CD4-positive, alpha-beta T cell treated with Interleukin-21 for 1 hour (primary cell): ENCODE results near the gene IQCK.
"Not testable (repeated sequence)": the region's sequence is repeated elsewhere in the genome, so short reads cannot be mapped to it uniquely, and the experiment has no call there.

ENCODE experiments used
- DNase-seq: peaks from one replicate; pipeline ENCODE4 v3.0.0-alpha.2; 2020

The IQCK gene

GRCh38 chr16:19700319-19700781 lies 17.7 kb upstream of the IQCK start:
- DNase-seq, result no peak

DNA sequence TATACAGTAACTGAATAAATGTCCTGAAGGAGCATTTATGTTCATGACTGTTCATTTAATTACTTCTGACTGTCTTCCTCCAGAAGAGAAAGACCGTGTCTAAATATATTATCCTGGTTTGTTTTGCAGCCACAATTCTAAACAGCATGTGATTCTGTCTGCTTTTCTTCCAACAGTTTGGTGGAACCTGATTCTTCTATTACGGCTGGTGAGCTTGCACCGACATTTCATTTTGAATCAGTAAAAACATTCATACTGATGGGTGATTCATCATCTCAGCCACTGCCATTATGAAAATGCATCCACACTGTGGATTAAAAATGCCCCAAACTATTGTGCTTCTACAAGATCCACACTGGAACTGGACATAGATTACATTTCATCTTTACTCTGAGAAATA lies 17.0 kb upstream of the IQCK start:
- no peak for DNase-seq

DNA sequence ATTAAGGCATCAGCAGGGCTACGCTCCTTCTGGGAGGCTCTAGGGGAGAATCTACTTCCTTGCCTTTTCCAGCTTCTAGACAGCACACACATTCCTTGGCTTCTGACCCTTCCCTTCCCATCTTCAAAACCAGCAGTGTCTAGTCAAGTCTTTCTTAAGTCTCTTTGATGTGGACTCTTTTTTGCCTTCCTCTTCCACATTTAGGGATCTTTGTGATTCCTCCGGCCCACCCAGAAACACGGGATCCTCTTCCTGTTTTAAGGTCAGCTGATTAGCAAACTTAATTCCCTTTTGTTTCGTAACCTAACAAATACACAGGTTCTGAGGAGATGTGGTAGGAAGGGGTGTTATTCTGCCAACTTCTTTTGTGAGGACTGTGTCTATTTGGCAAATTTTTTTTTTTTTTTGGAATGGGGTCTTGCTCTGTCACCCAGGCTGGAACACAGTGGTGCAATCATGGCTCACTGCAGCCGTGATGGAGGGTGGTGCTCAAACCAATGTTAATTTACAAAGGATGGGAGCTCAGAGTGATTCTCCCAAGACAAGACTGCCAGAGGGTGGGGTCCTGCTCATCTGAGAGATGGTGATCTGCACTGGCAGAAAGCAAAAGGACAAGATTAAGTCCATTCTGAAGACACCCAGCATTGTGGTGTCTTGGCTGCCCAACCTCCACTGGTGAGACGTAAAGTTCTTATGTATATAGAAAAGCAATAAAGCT lies 14.7 kb upstream of the IQCK start:
- DNase-seq, result no peak

- no peak for DNase-seq
These were observed 13.5 kb upstream of the IQCK start for GRCh38 chr16:19704321-19705145.

DNA sequence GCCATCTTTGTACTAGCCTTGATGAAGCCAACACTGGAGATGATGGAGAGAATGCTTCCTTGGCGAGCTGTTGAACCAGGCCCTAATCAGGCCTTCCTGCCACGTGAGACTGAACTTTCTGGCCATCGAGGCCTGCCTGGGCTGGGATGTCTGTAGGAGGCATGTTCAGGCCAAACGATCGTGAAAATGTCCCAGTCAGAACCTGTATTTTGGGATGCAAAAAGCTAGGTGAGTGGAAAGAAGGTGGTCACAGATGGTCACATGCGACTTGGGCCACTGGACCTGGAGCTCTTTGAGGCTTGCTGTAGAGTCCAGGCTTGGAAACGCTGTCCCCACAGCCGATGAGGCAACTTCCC lies 12.9 kb upstream of the IQCK start:
- no peak for DNase-seq

DNA sequence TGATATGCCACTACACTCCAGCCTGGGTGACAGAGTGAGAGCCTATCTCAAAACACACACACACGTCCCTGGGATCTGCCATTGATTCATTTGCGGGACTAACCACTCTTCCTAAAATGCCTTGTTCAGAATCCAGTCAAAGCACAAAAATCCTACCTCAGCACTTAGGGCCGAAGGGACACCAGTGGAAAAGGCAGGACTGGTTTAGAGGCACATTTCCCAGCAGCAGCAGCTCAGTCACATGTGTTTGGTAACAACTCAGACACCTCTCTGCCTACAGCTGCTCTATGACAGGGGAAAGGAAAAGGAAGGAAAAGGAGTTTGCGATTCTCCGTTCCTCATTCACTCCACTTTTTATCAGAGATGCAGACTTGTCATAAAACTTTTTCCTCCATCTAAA lies 12.2 kb upstream of the IQCK start:
- no peak for DNase-seq

- no peak for DNase-seq
These were observed 11.2 kb upstream of the IQCK start for GRCh38 chr16:19706846-19707245.

DNA sequence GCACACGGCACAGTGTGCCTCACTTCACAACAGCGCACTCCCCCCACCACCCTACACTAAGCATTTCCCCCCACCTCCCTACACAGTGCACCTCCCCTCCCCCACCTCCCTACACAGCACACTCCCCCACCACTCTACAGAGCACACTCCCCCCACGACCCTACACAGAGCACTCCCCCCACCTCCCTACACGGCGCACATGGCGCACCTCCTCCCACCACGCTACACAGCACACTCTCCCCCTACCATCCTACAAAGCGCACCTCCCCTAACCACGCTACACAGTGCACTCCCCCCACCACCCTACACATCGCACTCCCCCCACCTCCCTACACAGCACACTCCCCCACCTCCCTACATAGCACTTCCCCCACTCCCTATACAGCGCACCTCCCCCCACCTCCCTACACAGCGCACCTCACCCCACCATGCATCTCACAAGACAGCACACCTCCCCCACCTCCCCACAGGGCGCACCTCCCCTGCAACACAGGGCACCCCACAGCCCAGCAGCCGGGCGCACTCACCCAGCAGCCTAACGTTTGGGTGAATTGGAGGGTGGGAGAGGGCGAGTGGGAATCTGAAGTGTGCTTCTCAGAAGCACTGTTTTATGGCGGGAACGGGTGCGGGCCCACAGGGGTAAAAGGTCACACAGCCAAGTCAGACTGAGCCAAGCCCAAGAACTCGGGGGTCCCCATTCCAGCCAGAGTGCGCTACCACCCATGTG lies 10.3 kb upstream of the IQCK start:
- DNase-seq, result no peak

GRCh38 chr16:19708296-19709205 lies 9.5 kb upstream of the IQCK start:
- DNase-seq, result no peak

GRCh38 chr16:19709381-19710136 lies 8.5 kb upstream of the IQCK start:
- DNase-seq, result no peak

DNA sequence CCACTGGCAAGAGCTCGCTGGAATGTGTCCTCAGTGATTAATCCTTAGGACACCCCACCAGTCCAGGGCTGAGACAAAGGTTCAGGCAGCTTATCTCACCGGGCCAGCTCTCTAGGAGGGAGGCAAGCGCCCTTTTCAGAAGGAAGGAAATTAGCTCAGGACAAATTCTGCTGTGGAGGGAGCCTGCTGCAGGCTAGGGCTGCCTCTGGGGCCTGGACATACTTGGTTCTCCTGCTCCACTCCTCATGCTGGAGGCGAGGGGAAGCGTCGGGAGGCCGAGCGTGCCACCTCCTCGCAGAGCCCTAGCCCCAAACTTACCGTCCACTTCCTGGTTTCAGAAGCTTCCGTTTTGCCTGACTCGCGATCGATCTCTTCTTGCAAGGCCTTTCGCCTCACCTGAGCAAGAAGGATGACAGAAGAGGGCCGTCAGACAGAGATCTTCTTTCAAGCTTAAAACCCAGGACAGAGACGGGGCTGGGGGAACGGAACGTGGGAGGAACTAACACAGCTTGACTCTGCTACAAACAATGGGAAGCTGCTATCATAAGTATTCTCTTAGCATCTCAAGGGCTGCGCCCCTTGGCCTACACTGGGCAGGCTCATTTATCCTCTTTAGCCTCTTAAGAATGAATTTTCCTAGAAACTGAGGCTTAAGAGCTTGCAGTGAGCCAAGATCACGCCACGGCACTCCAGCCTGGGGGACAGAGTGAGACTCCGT lies 7.7 kb upstream of the IQCK start:
- DNase-seq, result no peak

GRCh38 chr16:19710991-19711545 lies 7.0 kb upstream of the IQCK start:
- no peak for DNase-seq

DNA sequence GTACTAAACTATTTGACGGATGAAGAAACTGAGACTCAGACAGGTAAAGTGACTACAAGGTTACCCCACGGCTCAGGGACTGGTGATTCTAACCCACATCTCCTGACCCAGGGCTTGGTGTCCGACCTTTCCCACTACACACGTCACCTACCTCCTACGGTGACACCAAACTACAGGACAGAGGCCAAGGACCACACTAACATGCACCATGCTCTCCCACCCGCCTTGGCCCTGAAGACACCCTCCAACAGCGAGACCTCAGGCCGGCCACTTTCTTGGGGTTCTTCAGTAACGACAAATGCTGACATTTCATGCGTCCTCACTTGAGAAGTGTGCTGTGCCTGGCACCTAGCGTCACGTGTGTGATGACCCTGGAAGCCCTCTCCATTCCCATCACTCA lies 6.4 kb upstream of the IQCK start:
- DNase-seq, result no peak

DNA sequence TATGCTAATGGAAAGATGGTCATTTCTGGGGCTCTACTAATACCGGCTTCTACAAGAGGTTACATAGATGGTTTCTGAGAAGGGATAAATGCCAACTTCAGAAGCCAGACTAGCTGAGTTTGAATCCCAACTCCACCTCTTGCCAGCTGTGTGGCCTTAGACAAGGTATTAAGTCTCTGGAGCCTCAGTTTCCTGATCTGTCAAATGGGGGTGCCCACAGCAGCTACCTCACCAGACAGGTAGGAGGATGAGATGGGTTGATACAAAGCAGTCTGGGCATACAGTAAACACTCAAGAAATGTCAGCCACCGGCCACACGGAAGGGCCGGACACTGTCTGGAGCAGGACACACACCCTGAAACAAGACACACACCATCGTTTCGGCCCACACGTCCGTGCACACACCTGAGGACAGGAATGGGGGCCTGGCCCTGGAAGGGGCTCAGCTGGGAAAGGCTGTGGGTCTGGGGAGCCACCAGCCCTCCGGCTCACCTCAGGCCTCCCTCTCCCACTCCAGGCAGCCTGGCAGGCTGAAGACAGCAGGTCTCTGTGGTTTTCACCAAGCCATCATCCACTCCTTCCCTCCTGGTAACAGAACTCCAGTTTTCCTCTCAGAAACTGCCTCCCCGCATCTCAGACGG lies 5.5 kb upstream of the IQCK start:
- no peak for DNase-seq

DNA sequence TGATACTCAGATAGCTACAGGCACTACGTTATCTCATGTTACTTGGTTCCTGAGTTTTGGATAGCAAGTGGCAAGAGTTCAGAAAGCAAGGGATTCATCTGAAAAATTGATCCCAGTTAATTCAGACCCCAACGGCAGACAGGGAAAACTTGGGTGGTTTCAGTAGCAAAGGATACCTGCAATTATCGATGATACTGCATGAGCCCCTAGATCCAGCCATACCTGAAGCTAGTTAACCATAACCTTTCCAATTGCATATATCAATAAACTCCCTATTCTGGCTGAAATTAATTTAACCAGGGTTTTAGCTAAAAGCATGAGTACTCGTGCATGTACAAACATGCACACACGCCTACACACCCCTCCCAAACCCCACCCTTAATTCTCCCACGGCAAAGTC lies 4.4 kb upstream of the IQCK start:
- DNase-seq, result no peak

- no peak for DNase-seq
These were observed 2.5 kb upstream of the IQCK start for GRCh38 chr16:19715566-19715965.

DNA sequence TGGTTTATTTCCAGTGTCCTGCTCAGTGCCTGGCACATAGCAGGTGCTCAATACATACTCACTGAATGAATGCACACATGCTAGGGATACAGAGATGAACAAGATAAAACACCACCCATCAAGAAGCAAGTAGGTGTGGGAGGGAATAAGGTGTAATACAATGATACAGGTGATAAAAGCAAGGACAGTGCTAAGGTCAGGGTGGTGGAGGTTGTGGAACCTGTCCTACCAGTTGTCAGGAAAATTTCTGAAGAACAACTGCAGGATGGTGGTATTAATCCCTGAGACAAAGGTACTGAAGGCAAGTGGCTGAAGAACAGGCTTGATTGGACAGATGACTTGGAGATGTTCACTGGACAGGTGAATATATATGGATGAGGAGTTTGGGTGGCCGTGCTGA lies 1.9 kb upstream of the IQCK start:
- DNase-seq, result no peak

DNA sequence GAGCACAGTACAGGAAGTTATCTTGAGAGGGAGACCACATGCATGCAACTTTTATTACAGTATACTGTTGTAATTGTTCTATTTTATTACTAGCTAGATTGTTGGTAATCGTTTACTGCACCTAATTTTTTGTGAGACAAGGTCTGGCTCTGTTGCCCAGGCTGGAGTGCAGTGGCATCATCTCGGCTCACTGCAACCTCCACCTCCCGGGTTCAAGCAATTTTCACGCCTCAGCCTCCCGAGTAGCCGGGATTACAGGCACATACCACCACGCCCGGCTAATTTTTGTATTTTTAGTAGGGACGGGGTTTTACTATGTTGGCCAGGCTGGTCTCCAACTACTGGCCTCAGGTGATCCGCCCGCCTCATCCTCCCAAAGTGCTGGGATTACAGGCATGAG lies 1.3 kb upstream of the IQCK start:
- DNase-seq, result not testable (repeated sequence)

DNA sequence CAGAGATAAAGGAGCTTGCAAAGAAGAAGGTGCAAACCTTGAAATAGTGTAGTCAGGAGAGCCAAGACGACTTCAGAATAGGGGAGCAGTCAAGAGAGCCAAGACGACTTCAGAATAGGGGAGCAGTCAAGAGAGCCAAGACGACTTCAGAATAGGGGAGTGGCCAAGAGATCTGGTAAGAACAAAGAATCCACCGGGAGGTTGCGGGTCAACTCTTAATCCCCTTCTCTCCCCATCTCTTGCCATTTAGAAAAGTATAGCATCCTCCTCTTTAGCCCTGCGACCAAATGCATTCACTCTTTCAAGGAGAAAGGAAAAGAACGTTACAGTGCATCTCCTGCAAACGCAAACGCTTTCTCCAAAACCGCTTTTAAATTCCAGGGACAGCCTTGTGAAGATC lies 757 bp upstream of the IQCK start:
- no peak for DNase-seq

GRCh38 chr16:19718624-19718965 lies 524 bp downstream of the IQCK start:
- no peak for DNase-seq
